HUDEP-2 (cell line): ENCODE measurements around the gene GCNT2.
"Not testable (repeated sequence)": the region's sequence is repeated elsewhere in the genome, so short reads cannot be mapped to it uniquely, and the experiment has no call there.

Source experiments
- DNase-seq, 76 experiments: peaks; one replicate each; lab custom pipeline; 2025; ENCODE audit not compliant: unreplicated experiment in 76 of 76; lab: John Stamatoyannopoulos, UW

GCNT2 gene

GRCh38 chr6:10543488-10543887, 22.3 kb downstream of the GCNT2 start:
- no peak for DNase-seq

DNA sequence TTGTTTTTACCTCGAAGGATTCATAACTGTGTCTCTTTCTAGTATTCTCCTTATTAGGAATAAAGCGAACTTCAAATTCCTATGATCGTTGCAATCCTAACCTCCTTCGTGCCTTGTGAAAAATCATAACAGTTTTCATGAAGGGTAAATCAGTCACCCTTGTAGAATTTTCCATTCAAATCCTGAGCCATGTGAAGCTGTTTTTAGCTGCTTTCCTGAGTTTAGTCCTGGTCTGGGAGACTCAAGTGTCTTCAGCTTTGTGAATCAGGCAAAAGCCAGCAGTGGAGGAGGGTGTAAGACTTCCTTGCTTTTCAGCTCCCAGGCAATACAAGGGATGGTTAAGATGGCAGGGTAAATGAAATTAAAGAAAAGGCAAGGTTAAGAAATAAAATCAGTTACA, 24.3 kb downstream of the GCNT2 start:
- DNase-seq, result no peak

GRCh38 chr6:10547809-10548208, 26.7 kb downstream of the GCNT2 start:
- no peak for DNase-seq

DNA sequence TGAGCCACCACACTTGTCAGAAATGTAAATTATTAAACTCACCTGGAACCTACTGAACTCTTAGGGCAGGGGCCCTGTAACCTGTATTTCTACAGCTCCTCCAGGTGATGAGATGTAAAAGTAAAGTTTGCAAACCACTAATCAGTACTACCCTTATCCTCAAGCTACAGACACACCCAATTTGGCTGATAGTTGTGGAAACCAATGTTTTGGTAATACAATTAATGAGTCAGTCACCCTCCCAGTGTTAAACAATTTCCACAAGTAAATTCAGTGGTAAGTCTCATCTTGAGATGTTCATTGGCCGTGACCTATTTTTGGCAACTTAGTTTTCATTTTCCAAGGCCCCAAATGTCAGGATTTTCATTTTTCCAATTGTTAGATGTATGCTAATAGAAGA, 29.6 kb downstream of the GCNT2 start:
- no peak for DNase-seq

DNA sequence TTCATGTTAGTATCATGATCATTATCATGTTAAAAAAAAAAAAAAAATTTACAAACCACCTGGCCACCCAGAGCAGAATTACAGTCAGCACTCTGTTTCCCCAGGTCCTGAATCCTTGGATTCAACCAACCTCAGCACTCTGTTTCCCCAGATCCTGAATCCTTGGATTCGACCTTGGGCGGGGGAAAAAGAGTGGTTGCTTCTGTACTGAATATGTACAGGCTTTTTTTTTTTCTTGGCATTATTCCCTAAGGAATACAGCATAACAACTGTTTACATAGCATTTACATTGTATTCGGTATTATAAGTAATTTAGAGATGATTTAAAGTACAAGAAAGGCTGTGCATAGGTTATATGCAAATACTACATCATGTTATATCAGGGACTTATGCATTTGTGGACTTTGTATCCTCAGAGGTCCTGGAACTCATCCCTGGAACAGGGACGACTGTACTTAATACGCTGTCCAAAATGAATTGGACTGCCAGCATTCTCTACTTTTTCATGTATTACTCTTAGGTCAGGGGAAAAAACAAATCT, 31.2 kb downstream of the GCNT2 start:
- no peak for DNase-seq

GRCh38 chr6:10553871-10554270, 32.7 kb downstream of the GCNT2 start:
- DNase-seq, result no peak

DNA sequence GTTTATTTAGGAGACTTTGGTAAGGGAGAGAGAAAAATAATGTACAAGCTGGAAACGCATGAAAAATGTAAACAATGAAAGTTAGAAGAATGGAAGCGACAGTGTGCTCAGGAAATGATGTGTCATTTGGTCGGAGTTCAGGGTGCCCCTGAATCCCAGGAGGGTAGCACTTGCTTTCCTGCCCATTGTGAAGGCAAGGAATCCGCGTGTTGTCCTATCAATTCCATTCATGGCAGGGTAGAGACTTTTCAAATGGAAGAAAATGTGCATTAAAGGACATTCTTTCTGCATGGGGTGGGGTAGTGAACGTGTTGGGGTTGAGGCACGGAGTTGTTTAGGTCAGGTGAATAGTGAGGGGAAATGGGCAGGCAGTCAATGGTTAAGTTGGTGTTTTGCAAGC, 33.7 kb downstream of the GCNT2 start:
- no peak for DNase-seq

GRCh38 chr6:10555625-10556309, 34.6 kb downstream of the GCNT2 start:
- DNase-seq, result no peak

GRCh38 chr6:10556589-10556988, 35.4 kb downstream of the GCNT2 start:
- no peak for DNase-seq

- DNase-seq, result no peak
These were observed 35.8 kb downstream of the GCNT2 start for GRCh38 chr6:10556992-10557391.

DNA sequence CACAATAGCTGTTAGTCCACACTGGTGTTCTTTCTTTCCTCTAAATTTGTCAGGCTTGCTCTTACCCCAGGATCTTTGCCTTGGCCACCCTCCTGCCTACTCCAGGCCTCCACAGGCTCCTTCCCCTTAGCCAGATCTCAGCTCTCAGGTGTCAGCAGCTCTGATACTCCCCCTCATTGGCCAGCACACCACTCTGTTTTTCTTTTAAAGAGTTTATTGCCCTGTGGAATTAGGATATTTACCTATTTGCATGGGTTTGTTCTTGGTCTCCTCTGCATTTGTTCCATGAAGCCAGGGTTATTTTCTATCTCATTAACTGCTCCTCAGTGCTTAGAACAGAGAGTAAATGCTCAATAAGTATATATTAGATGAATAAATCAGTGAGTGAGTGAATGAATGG, 36.8 kb downstream of the GCNT2 start:
- no peak for DNase-seq

DNA sequence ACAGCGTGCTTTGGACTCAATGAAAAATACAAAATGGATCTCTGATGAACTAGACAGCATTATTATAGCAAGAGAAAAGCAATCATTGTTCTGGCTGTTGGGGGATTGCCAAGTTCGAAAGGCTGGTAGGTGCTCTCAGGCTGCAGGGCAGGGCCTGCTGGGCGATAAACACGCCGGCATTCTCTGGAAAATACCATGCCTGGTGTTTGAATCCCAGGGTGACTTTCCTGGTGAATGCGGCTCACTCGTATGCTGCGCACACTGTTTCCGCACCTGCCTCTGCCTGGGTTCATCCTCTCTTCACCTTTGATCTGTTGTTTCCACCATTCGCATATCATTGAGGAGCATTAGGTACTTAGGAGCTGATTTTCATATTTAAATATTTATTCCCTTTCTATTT, 37.4 kb downstream of the GCNT2 start:
- DNase-seq, result no peak

DNA sequence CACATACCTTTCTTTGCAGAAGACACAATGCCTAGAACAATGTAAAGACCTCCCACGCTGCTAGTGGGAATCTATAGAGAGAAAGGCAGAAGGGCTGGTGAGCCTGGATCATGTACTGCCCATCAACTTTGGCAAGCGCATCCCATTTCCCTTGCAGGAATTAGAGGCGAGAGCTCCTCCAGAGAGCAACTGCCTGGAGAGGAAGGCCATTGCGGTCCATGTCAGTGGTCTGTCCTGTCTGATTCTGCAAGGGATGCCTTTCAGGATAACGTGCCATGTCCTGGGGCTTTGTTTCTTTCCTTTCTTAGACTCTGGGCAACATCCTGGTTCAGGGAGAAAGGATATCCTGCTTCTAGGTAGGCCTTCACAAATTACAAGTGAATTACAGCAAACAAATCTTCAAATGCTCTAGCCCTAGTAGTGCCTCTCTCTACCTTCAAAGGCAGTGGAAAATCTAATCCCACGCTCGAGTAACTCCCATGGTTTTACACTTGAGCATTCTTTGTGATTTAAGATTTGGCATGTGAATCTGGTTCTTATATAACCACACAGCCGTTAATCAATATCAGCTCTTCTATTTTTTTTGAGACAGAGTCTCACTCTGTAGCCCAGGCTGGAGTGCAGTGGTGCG, 38.5 kb downstream of the GCNT2 start:
- no peak for DNase-seq

- no peak for DNase-seq
These were observed 40.6 kb downstream of the GCNT2 start for GRCh38 chr6:10561611-10562199.

DNA sequence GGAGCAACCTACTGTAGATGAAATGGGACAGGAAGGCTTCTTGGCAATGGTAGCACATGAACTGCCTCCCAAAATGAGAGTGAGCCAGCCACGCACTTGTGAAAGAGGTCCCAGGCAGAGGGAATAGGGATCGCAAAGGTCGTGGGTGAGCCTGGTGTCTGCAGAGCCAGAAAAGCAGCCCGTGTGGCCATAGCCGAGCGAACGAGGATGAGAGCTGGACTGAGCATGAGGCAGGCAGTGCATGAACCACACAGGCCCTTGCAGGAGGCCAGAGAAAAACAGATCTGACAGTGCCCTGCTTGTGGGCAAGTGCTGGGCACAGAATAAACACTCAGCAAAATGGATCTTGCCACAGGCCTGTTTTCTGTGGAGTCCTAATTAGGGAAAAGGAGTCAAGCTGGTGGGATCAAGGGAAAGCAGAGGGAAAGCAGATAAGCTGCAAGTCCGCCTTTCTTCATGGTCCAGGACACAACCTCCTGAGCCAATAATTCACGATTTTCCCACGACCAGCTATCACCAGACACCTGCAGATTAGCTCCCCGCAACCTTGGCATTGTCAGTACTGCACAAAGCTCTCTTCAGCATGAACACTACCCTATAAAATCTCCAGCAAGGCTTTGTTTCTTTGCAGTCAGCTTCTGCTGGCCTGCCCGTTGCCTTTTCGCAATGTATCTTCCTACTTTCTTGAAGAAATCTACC, 44.0 kb downstream of the GCNT2 start:
- DNase-seq, result no peak

- DNase-seq, result no peak
These were observed 44.8 kb downstream of the GCNT2 start for GRCh38 chr6:10565913-10566312.

DNA sequence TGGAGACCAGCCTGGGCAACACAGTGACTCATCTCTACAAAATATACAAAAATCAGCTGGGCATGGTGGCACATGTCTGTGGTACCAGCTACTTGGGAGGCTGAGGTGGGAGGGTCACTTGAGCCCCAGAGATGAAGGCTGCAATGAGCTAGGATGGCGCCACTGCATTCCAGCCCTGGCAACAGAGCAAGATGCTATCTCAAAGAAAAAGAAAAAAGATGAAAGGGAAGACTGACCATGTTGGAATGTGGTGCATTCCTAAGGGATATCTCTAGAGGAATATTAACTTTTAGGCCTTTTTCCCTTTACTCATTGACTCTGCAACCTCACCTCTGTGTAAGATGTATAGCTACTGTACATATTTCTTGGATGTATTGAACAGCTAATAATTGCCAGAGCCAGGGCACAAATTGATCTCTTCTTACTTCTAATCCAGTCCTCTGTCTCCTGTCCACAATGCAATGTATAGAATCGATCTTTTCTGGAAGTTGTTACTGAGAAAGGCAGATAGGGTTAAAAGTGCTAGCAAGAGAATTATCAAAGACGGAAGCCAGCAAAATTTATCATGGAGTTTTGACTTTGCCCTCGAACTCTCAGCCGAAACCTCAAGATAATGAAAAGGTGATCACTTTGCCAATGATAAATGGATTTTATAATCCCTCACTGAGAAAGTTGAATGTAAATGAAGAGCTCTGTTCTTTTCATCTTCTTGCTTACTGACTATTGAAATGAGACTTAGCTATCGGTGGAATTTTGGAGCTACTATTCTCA, 46.3 kb downstream of the GCNT2 start:
- DNase-seq, result no peak

- DNase-seq, result no peak
These were observed 48.4 kb downstream of the GCNT2 start for GRCh38 chr6:10569392-10570127.

GRCh38 chr6:10575519-10575918, 54.4 kb downstream of the GCNT2 start:
- not testable (repeated sequence) for DNase-seq

- DNase-seq, result no peak
These were observed 55.1 kb downstream of the GCNT2 start for GRCh38 chr6:10576226-10576625.
